Ishikawa (cell line): ENCODE results near the gene STX4.

Experiments used
- CEBPB ChIP-seq: IDR thresholded peaks from 2 replicates; pipeline ENCODE4 v1.6.1; 2012
- CREB1 ChIP-seq: IDR thresholded peaks from 2 replicates; pipeline ENCODE4 v1.6.1; 2012; ENCODE audit warnings: low read depth
- EGR1 ChIP-seq: IDR thresholded peaks from 2 replicates; pipeline ENCODE4 v1.6.1; 2012
- EP300 ChIP-seq: IDR thresholded peaks from 2 replicates; pipeline ENCODE4 v1.6.1; 2012; ENCODE audit warnings: borderline replicate concordance
- FOXM1 ChIP-seq: IDR thresholded peaks from 2 replicates; pipeline ENCODE4 v1.6.1; 2012; ENCODE audit warnings: low read depth, borderline replicate concordance
- MAX ChIP-seq: IDR thresholded peaks from 2 replicates; pipeline ENCODE4 v1.6.1; 2012
- NFIC ChIP-seq: IDR thresholded peaks from 2 replicates; pipeline ENCODE4 v1.6.1; 2012
- RAD21 ChIP-seq: IDR thresholded peaks from 2 replicates; pipeline ENCODE4 v1.6.1; 2012; ENCODE audit warnings: low read depth
- REST ChIP-seq: IDR thresholded peaks from 2 replicates; pipeline ENCODE4 v1.6.1; 2012; ENCODE audit warnings: low read depth, mild to moderate bottlenecking
- TAF1 ChIP-seq: IDR thresholded peaks from 2 replicates; pipeline ENCODE4 v1.6.1; 2012; ENCODE audit warnings: low read depth, mild to moderate bottlenecking
- TCF12 ChIP-seq: IDR thresholded peaks from 2 replicates; pipeline ENCODE4 v1.6.1; 2012; ENCODE audit warnings: low read depth
- YY1 ChIP-seq: IDR thresholded peaks from 2 replicates; pipeline ENCODE4 v1.6.1; 2012; ENCODE audit warnings: low read depth
- ZBTB7A ChIP-seq: IDR thresholded peaks from 2 replicates; pipeline ENCODE4 v1.6.1; 2012; ENCODE audit warnings: low read depth
- TF ChIP-seq, protein P1 (sequence below): IDR thresholded peaks from 2 replicates; pipeline ENCODE4 v1.6.1; 2012

- TF ChIP-seq CEBPB (no peak), CREB1 (no peak), REST (no peak), NFIC (no peak), EP300 (no peak), MAX (no peak), TAF1 (no peak), ZBTB7A (no peak), FOXM1 (no peak), YY1 (no peak), RAD21 (no peak), TCF12 (no peak), EGR1 (no peak)
- TF ChIP-seq, protein P1, sequence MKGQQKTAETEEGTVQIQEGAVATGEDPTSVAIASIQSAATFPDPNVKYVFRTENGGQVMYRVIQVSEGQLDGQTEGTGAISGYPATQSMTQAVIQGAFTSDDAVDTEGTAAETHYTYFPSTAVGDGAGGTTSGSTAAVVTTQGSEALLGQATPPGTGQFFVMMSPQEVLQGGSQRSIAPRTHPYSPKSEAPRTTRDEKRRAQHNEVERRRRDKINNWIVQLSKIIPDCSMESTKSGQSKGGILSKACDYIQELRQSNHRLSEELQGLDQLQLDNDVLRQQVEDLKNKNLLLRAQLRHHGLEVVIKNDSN, result no peak
Measured at GRCh38 chr16:31077024-31077423, 43.7 kb downstream of the STX4 start.
